Chondrocyte (in vitro differentiated cells): Measurements from ENCODE around the gene TMEM208. TPM values are rescaled to one million over a fixed set of nuclear protein-coding genes. Genes with fewer than 3 reads are reported as not detected.

ENCODE experiments used
- DNase-seq: peaks from one replicate; pipeline ENCODE4 v3.0.0; 2021; ENCODE audit warnings: mixed read lengths, low spot score
- H3K27ac Mint-ChIP-seq: one replicate; pipeline ENCODE4 v1.8.0; 2021; ENCODE audit warnings: mild to moderate bottlenecking, moderate library complexity, mixed read lengths; ENCODE audit not compliant: unreplicated experiment
- H3K27me3 Mint-ChIP-seq: 2 replicates; pipeline ENCODE4 v1.8.0; 2021; ENCODE audit warnings: low read depth, mixed read lengths
- H3K36me3 Mint-ChIP-seq: 2 replicates; pipeline ENCODE4 v1.8.0; 2021; ENCODE audit warnings: low read depth, mixed read lengths
- H3K4me1 Mint-ChIP-seq: 2 replicates; pipeline ENCODE4 v1.8.0; 2021; ENCODE audit warnings: low read depth, mild to moderate bottlenecking, mixed read lengths
- H3K4me3 Mint-ChIP-seq: one replicate; pipeline ENCODE4 v1.8.0; 2021; ENCODE audit warnings: mild to moderate bottlenecking, moderate library complexity, mixed read lengths; ENCODE audit not compliant: unreplicated experiment
- H3K9me3 Mint-ChIP-seq: 2 replicates; pipeline ENCODE4 v1.8.0; 2021; ENCODE audit warnings: low read depth, mixed read lengths
- total RNA-seq: library from RNA; stranded (reverse); gene quantifications from 3 replicates; pipeline ENCODE4 v1.2.1, GENCODE V29; 2021
- TF ChIP-seq, protein P1 (sequence below): fragments of 200-600 bp; sonication (generic); IDR thresholded peaks from 2 replicates; pipeline ENCODE4 v1.5.0; 2021; ENCODE audit warnings: antibody characterized with exemption, mild to moderate bottlenecking, moderate library complexity

TMEM208 gene
- total RNA-seq, 1 donor from 2014 or later = 43.2 TPM

GRCh38 chr16:67257486-67258160, 30.7 kb downstream of the TMEM208 start:
- Mint-ChIP-seq H3K27me3 (no peaks in the 10 kb centered on the region), H3K27ac (no peak overlapping the region), H3K36me3 (peaks cover 7% of the 10 kb centered on the region), H3K4me3 (no peak overlapping the region), H3K4me1 (peaks cover 4% of the 10 kb centered on the region), H3K9me3 (no peaks in the 10 kb centered on the region)
- DNase-seq = peak; percentile 82
- TF ChIP-seq, protein P1, sequence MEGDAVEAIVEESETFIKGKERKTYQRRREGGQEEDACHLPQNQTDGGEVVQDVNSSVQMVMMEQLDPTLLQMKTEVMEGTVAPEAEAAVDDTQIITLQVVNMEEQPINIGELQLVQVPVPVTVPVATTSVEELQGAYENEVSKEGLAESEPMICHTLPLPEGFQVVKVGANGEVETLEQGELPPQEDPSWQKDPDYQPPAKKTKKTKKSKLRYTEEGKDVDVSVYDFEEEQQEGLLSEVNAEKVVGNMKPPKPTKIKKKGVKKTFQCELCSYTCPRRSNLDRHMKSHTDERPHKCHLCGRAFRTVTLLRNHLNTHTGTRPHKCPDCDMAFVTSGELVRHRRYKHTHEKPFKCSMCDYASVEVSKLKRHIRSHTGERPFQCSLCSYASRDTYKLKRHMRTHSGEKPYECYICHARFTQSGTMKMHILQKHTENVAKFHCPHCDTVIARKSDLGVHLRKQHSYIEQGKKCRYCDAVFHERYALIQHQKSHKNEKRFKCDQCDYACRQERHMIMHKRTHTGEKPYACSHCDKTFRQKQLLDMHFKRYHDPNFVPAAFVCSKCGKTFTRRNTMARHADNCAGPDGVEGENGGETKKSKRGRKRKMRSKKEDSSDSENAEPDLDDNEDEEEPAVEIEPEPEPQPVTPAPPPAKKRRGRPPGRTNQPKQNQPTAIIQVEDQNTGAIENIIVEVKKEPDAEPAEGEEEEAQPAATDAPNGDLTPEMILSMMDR = no peak

DNA sequence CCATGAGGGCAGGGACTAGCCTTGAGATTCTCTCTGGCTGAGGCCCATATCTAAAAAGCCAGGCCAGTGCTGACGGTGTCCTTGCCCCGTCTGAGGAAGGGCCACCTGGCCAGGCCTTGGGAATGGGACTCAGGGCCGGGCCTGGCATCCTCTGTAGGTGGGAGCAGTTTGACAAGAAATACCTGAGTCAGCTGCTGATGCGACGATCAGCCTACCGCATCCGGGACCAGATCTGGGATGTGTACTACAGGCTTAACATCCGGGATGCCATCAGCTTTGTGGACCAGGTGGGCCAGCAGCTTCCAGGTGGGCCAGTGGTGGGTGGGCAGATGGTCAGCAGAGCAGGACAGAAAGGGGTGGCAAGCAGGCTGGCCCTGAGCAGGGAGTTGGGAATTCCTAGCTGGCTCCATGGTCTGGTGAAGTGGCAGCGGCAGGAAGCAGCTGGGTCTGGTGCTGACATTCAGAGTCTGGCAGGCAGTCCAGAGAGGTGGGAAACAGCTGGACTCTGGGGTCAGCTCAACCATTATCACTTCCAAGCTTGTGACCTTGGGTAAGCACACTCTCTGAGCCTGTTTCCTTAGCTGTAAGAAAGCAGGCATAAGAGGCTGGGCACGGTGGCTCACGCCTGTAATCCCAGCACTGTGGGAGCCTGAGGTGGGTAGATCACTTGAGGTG, 31.4 kb downstream of the TMEM208 start:
- peak; percentile 82 for DNase-seq
- TF ChIP-seq, protein P1 = no peak
- H3K27me3 Mint-ChIP-seq = peaks cover 1% of the 10 kb centered on the region
- no peak overlapping the region for H3K4me3 Mint-ChIP-seq
- no peak overlapping the region for H3K27ac Mint-ChIP-seq
- H3K36me3 Mint-ChIP-seq = peaks cover 7% of the 10 kb centered on the region
- peaks cover 4% of the 10 kb centered on the region for H3K4me1 Mint-ChIP-seq
- H3K9me3 Mint-ChIP-seq = no peaks in the 10 kb centered on the region

DNA sequence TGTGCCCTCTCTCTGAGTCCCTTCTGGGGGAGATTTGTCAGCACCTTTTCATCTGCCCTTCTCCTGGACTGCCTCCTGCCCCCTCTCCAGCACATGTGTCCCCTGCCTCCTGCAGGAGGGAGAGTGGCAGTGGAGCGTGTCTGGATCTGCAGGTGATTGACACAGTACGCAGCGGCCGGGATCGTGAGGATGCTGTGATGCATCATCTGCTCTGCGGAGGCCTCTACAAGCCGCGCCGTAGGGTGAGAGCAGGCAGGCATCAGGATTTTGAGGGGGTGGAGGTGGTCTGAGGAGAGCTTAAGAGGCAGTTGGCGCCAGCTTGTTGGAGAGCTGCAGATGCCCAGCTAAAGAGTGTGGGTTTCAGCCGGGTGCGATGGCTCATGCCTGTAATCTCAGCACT, 32.8 kb downstream of the TMEM208 start:
- H3K27ac Mint-ChIP-seq = no peak overlapping the region
- H3K27me3 Mint-ChIP-seq = peaks cover 1% of the 10 kb centered on the region
- TF ChIP-seq, protein P1 = no peak
- H3K4me3 Mint-ChIP-seq = no peak overlapping the region
- peaks cover 4% of the 10 kb centered on the region for H3K4me1 Mint-ChIP-seq
- H3K9me3 Mint-ChIP-seq = no peaks in the 10 kb centered on the region
- DNase-seq = peak; percentile 83
- H3K36me3 Mint-ChIP-seq = peaks cover 7% of the 10 kb centered on the region

DNA sequence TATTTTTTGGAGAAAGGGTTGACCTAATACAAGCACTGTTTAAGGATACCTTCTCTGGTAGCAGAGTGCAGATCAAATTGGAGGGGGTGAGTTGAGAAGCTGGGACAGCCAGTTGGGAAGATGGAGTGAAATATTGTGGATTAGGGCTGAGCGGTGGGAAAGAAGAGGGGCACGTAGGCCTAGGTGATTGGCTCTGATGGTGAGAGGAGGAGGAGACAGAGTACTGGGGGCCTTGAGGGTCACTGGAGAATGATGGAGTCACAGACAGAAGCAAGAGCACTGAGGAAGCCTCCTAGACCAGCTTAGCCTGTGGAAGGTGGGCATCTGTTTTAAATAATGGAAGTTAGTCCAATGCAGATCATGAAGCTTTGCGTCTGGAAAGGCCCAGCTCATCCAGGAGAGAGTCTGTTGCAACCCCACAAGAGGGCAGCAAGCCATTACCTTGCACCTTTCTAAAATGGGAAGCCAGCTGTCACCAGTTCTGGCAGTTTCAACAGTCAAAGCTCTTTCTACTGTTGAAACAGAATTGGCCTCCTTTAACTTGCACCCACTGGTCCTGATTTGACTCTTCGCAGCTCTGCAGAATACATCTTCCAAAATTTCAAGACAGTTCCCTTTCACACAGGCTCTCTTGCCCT, 33.6 kb downstream of the TMEM208 start:
- no peak overlapping the region for H3K4me3 Mint-ChIP-seq
- H3K27ac Mint-ChIP-seq = no peak overlapping the region

DNA sequence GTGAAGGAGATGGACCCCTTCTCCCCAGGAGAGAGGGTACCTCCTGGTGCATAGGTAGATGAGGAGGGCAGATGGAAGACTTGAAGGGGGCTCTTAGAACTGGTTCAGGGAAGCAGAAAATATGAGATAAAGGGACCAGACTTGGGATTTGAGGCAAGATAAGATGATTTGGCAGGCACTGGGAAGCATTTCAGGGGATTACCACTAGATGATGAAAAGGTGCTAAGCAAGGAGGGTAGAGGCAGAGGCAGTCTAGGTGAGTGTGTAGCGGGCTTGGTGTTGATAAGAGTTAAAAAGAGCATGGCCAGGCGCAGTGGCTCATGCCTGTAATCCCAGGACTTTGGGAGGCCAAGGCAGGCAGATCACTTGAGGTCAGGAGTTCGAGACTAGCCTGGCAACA, 36.3 kb downstream of the TMEM208 start:
- Mint-ChIP-seq H3K27ac (no peak overlapping the region), H3K9me3 (no peaks in the 10 kb centered on the region), H3K36me3 (no peaks in the 10 kb centered on the region), H3K4me3 (no peak overlapping the region), H3K4me1 (peaks cover 7% of the 10 kb centered on the region), H3K27me3 (peaks cover 1% of the 10 kb centered on the region)
- DNase-seq = no peak
- TF ChIP-seq, protein P1 = no peak

More for the DNA sequence above, 33.6 kb downstream of the TMEM208 start:
- Mint-ChIP-seq H3K36me3 (peaks cover 7% of the 10 kb centered on the region), H3K4me1 (peaks cover 4% of the 10 kb centered on the region), H3K27me3 (peaks cover 1% of the 10 kb centered on the region), H3K9me3 (no peaks in the 10 kb centered on the region)
- no peak for DNase-seq
- TF ChIP-seq, protein P1 = peak; percentile 82
